ENCODE data around the gene HMCN2.

The HMCN2 gene

GRCh38 chr9:130300739-130301138 lies 35.2 kb downstream of the HMCN2 start:
- TF ChIP-seq CTCF (IDR thresholded peaks at IDR 0.05; ENCODE audit: borderline replicate concordance, control extremely low read depth, extremely low read depth, insufficient read depth, missing control alignments): no peak

GRCh38 chr9:130301483-130302286 lies 36.1 kb downstream of the HMCN2 start:
- TF ChIP-seq CTCF (IDR thresholded peaks at IDR 0.05; ENCODE audit: borderline replicate concordance, control extremely low read depth, extremely low read depth, insufficient read depth, missing control alignments): no peak
- no peak for DNase-seq (ENCODE audit: low spot score)
- in situ Hi-C loops (cut with MboI; ENCODE audit: low sequenced_read_pairs, unreplicated experiment): no loop called here

More at GRCh38 chr9:130300739-130301138, 35.2 kb downstream of the HMCN2 start:
- no peak for DNase-seq (ENCODE audit: low spot score)
- in situ Hi-C loops (cut with MboI; ENCODE audit: low sequenced_read_pairs, unreplicated experiment): no loop called here

- no peak for TF ChIP-seq CTCF (IDR thresholded peaks at IDR 0.05; ENCODE audit: borderline replicate concordance, control extremely low read depth, extremely low read depth, insufficient read depth, missing control alignments)
- no peak for DNase-seq (ENCODE audit: low spot score)
- in situ Hi-C loops (cut with MboI; ENCODE audit: low sequenced_read_pairs, unreplicated experiment): no loop called here
Observed at GRCh38 chr9:130302785-130303612, 37.4 kb downstream of the HMCN2 start.

GRCh38 chr9:130303613-130304055 lies 38.1 kb downstream of the HMCN2 start:
- DNase-seq (ENCODE audit: low spot score): no peak
- TF ChIP-seq CTCF (IDR thresholded peaks at IDR 0.05; ENCODE audit: borderline replicate concordance, control extremely low read depth, extremely low read depth, insufficient read depth, missing control alignments): no peak
- in situ Hi-C loops (cut with MboI; ENCODE audit: low sequenced_read_pairs, unreplicated experiment): no loop called here

GRCh38 chr9:130304116-130304515 lies 38.6 kb downstream of the HMCN2 start:
- in situ Hi-C loops (cut with MboI; ENCODE audit: low sequenced_read_pairs, unreplicated experiment): no loop called here
- no peak for DNase-seq (ENCODE audit: low spot score)
- no peak for TF ChIP-seq CTCF (IDR thresholded peaks at IDR 0.05; ENCODE audit: borderline replicate concordance, control extremely low read depth, extremely low read depth, insufficient read depth, missing control alignments)

- DNase-seq (ENCODE audit: low spot score): no peak
- in situ Hi-C loops (cut with MboI; ENCODE audit: low sequenced_read_pairs, unreplicated experiment): no loop called here
- TF ChIP-seq CTCF (IDR thresholded peaks at IDR 0.05; ENCODE audit: borderline replicate concordance, control extremely low read depth, extremely low read depth, insufficient read depth, missing control alignments): no peak
Observed at GRCh38 chr9:130304643-130305042, 39.1 kb downstream of the HMCN2 start.
